H1 (cell line): ENCODE results near the gene ESRP2. TPM values are rescaled to one million over a fixed set of nuclear protein-coding genes. Genes with fewer than 3 reads are reported as not detected.

ENCODE experiments used
- CTCF ChIA-PET: fragments of 300-600 bp; sonication (Branson Sonifier 250); formaldehyde crosslinking; loops from one replicate; lab custom pipeline; 2021; ENCODE audit not compliant: partially characterized antibody; lab: Charles Lee
- POLR2A ChIA-PET: fragments of 300-600 bp; sonication (Branson Sonifier 250); formaldehyde crosslinking; loops from one replicate; lab custom pipeline; 2021; ENCODE audit warnings: inconsistent platforms; ENCODE audit not compliant: partially characterized antibody; lab: Charles Lee
- DNase-seq, 2 experiments: peaks; one replicate each; pipeline versions ENCODE4 v3.0.0 to v3.0.0-alpha.2; 2010 to 2022; ENCODE audit warnings: low spot score in 2 of 2, low read depth in 1 of 2, mixed read lengths in 1 of 2
- FAIRE-seq: peaks from 2 replicates; lab custom pipeline; 2011; peaks lifted over from hg19 to GRCh38; lab: Jason Lieb, UNC
- H2AFZ ChIP-seq: 2 replicates; pipeline ENCODE4 v1.8.1; 2012; ENCODE audit warnings: low read length, inconsistent platforms
- H2AK5ac ChIP-seq: 2 replicates; pipeline ENCODE4 v1.6.1; 2013; ENCODE audit warnings: low read depth, low read length
- H2BK120ac ChIP-seq: replicated peaks from 2 replicates; pipeline ENCODE3; 2013; ENCODE audit warnings: low read depth, low read length, inconsistent platforms
- H2BK12ac ChIP-seq: 2 replicates; pipeline ENCODE4 v1.6.1; 2013; ENCODE audit warnings: low read depth, low read length
- H2BK15ac ChIP-seq: 2 replicates; pipeline ENCODE4 v1.6.1; 2013; ENCODE audit warnings: low read length
- H2BK20ac ChIP-seq: 2 replicates; pipeline ENCODE4 v1.6.1; 2013; ENCODE audit warnings: low read length
- H2BK5ac ChIP-seq: 2 replicates; pipeline ENCODE4 v1.6.1; 2013; ENCODE audit warnings: low read depth, low read length
- H3K14ac ChIP-seq: 2 replicates; pipeline ENCODE4 v1.6.1; 2013; ENCODE audit warnings: inconsistent platforms; ENCODE audit not compliant: insufficient read length
- H3K18ac ChIP-seq: 2 replicates; pipeline ENCODE4 v1.6.1; 2013; ENCODE audit warnings: low read length; ENCODE audit errors: extremely low read depth
- H3K23ac ChIP-seq: 2 replicates; pipeline ENCODE4 v1.6.1; 2013; ENCODE audit warnings: inconsistent platforms; ENCODE audit not compliant: insufficient read length
- H3K23me2 ChIP-seq: 2 replicates; pipeline ENCODE4 v1.6.1; 2013; ENCODE audit warnings: low read depth, low read length
- H3K27ac ChIP-seq: 2 replicates; pipeline ENCODE4 v1.6.1; 2011; ENCODE audit warnings: low read depth, low read length, inconsistent platforms
- H3K27me3 ChIP-seq, 4 experiments: replicated peaks in 1 of 4; 1 replicate in 1 of 4; 2 replicates in 3 of 4; pipeline versions ENCODE4 v1.6.1 to v1.8.1; 2011 to 2013; ENCODE audit warnings: low read length in 3 of 4, mild to moderate bottlenecking in 3 of 4, inconsistent platforms in 2 of 4, mixed read lengths in 2 of 4, moderate library complexity in 1 of 4; ENCODE audit not compliant: control insufficient read depth in 3 of 4, insufficient read depth in 3 of 4; ENCODE audit errors: extremely low read depth in 1 of 4
- H3K36me3 ChIP-seq, 4 experiments: 2 replicates each; pipeline versions ENCODE4 v1.6.1 to v1.8.1; 2011 to 2013; ENCODE audit warnings: mild to moderate bottlenecking in 4 of 4, low read length in 3 of 4, moderate library complexity in 2 of 4, control low read depth in 1 of 4, inconsistent platforms in 1 of 4; ENCODE audit not compliant: insufficient read depth in 4 of 4, control insufficient read depth in 2 of 4
- H3K4ac ChIP-seq: replicated peaks from 2 replicates; pipeline ENCODE3; 2013; ENCODE audit warnings: low read length, low read depth, mixed read lengths, inconsistent platforms; ENCODE audit not compliant: insufficient read length
- H3K4me1 ChIP-seq, 4 experiments: replicated peaks in 1 of 4; 1 replicate in 1 of 4; 2 replicates in 3 of 4; pipeline versions ENCODE4 v1.6.1 to v1.8.1; 2011 to 2013; ENCODE audit warnings: low read length in 3 of 4, inconsistent platforms in 2 of 4, mixed read lengths in 1 of 4; ENCODE audit not compliant: insufficient read depth in 4 of 4, control insufficient read depth in 3 of 4
- H3K4me2 ChIP-seq, 2 experiments: 2 replicates each; pipeline versions ENCODE4 v1.6.1 to v1.8.1; 2011 to 2013; ENCODE audit warnings: low read depth in 2 of 2, low read length in 2 of 2, control low read depth in 1 of 2, inconsistent platforms in 1 of 2, mild to moderate bottlenecking in 1 of 2; ENCODE audit not compliant: insufficient read depth in 1 of 2
- H3K4me3 ChIP-seq, 4 experiments: fragments of 200-600, 300-600 bp in 1 of 4; sonication (generic), shearing (Covaris generic), sonication (Bioruptor Twin) in 1 of 4; 2 replicates each; pipeline versions ENCODE4 v1.5.1 to v1.8.1; 2011 to 2016; ENCODE audit warnings: low read length in 4 of 4, low read depth in 3 of 4, control low read depth in 2 of 4, inconsistent platforms in 2 of 4, mild to moderate bottlenecking in 2 of 4, mixed read lengths in 1 of 4, moderate library complexity in 1 of 4; ENCODE audit not compliant: insufficient read depth in 2 of 4; ENCODE audit errors: extremely low read depth in 1 of 4
- H3K56ac ChIP-seq: replicated peaks from 2 replicates; pipeline ENCODE3; 2013; ENCODE audit warnings: low read depth, mild to moderate bottlenecking, mixed read lengths, low read length, inconsistent platforms; ENCODE audit not compliant: insufficient read length
- H3K79me1 ChIP-seq: 2 replicates; pipeline ENCODE4 v1.6.1; 2013; ENCODE audit warnings: low read depth, low read length, control low read depth
- H3K79me2 ChIP-seq, 2 experiments: 2 replicates each; pipeline versions ENCODE4 v1.6.1 to v1.8.1; 2012 to 2013; ENCODE audit warnings: low read length in 2 of 2, mild to moderate bottlenecking in 2 of 2, inconsistent platforms in 1 of 2; ENCODE audit not compliant: insufficient read depth in 2 of 2, control insufficient read depth in 1 of 2
- H3K9ac ChIP-seq, 4 experiments: replicated peaks in 1 of 4; 1 replicate in 1 of 4; 2 replicates in 3 of 4; pipeline versions ENCODE4 v1.6.1 to v1.8.1; 2011 to 2013; ENCODE audit warnings: low read depth in 3 of 4, low read length in 3 of 4, control low read depth in 2 of 4, mild to moderate bottlenecking in 2 of 4, moderate library complexity in 2 of 4, inconsistent platforms in 1 of 4; ENCODE audit errors: extremely low read depth in 1 of 4
- H3K9me3 ChIP-seq, 2 experiments: 2 replicates each; pipeline versions ENCODE4 v1.6.1 to v1.8.1; 2012 to 2013; ENCODE audit warnings: mild to moderate bottlenecking in 2 of 2, moderate library complexity in 2 of 2, control low read depth in 1 of 2, inconsistent platforms in 1 of 2, low read depth in 1 of 2, low read length in 1 of 2, mixed read lengths in 1 of 2; ENCODE audit not compliant: insufficient read depth in 2 of 2
- H4K20me1 ChIP-seq, 2 experiments: replicated peaks in 1 of 2; 2 replicates each; pipeline versions ENCODE3 to v1.8.1; 2011 to 2013; ENCODE audit warnings: inconsistent platforms in 2 of 2, low read length in 2 of 2, mild to moderate bottlenecking in 1 of 2; ENCODE audit not compliant: insufficient read depth in 2 of 2, control insufficient read depth in 1 of 2
- H4K5ac ChIP-seq: 2 replicates; pipeline ENCODE4 v1.6.1; 2013; ENCODE audit warnings: low read length, low read depth, mixed read lengths, inconsistent platforms; ENCODE audit not compliant: insufficient read length
- H4K8ac ChIP-seq: 2 replicates; pipeline ENCODE4 v1.8.0; 2013; ENCODE audit warnings: mild to moderate bottlenecking, moderate library complexity, low read length, inconsistent platforms; ENCODE audit not compliant: insufficient read depth; ENCODE audit errors: extremely low read depth
- H4K91ac ChIP-seq: replicated peaks from 2 replicates; pipeline ENCODE3; 2013; ENCODE audit warnings: low read length, mixed read lengths, inconsistent platforms; ENCODE audit not compliant: insufficient read length
- SIN3A ChIP-seq, 2 experiments: IDR thresholded peaks in 1 of 2; conservative IDR thresholded peaks in 1 of 2; 2 replicates each; pipeline ENCODE4 v1.6.1; 2011 to 2012; ENCODE audit warnings: low read length in 2 of 2, improper control_type of control experiment in 1 of 2, low read depth in 1 of 2, mild to moderate bottlenecking in 1 of 2
- SRF ChIP-seq: IDR thresholded peaks from 2 replicates; pipeline ENCODE4 v1.6.1; 2011; ENCODE audit warnings: mild to moderate bottlenecking, low read depth, low read length, moderate library complexity
- WGBS, 2 experiments: shearing (Covaris generic) in 1 of 2; methylation state at CpG; one replicate each; pipeline versions ENCODE4 v1.1.6 to v1.1.7; 2013 to 2015; ENCODE audit warnings: low lambda C conversion rate in 2 of 2, mixed read lengths in 2 of 2, inconsistent platforms in 1 of 2, low coverage in 1 of 2, missing lambda C conversion rate in 1 of 2; ENCODE audit not compliant: insufficient replicate concordance in 2 of 2, insufficient coverage in 1 of 2, insufficient read length in 1 of 2; ENCODE audit errors: extremely low coverage in 1 of 2, missing lambda C conversion rate in 1 of 2; 5-methylcytosine and 5-hydroxymethylcytosine counted together
- polyA plus RNA-seq, 7 experiments: library from polyadenylated mRNA; depleted of rRNA in 3 of 7; stranded (reverse) in 5 of 7; unstranded in 2 of 7; fragments of >200 nt in 5 of 7; fragments of 200-250 nt in 2 of 7; gene quantifications; 1 replicate in 5 of 7; 2 replicates in 1 of 7; 4 replicates in 1 of 7; pipeline versions ENCODE4 v1.2.1 to v1.2.3, GENCODE V29; 2011 to 2013; ENCODE audit warnings: missing spikeins in 2 of 7, mixed read lengths in 2 of 7
- total RNA-seq: library from RNA; stranded (reverse); fragmentation: NEBNext Ultra II Directional; extraction: Animal tissue kit (Norgen Biotek cat#: 25700); gene quantifications from 2 replicates; pipeline ENCODE4 v1.2.1, GENCODE V29; 2021

ESRP2 gene
- total and polyA plus RNA-seq, 2 of the 8 experiments (the other 6 are each of a cell fraction or from before 2014, with no cell fraction given) = 35.1 to 45.8 TPM

- DNase-seq (no peak), FAIRE-seq (no peak)
- H3K4ac ChIP-seq = no peak overlapping the region
- no peak overlapping the region for H3K14ac ChIP-seq
- H4K91ac ChIP-seq = no peak overlapping the region
- no peak overlapping the region for H3K4me2 ChIP-seq
- H2BK120ac ChIP-seq = no peak overlapping the region
- H3K36me3 ChIP-seq = peaks cover 0 to 2% (median 0%) of the 10 kb centered on the region in 4 experiments; a peak in 2 of 8 replicates
- H2BK12ac ChIP-seq = no peak overlapping the region
- no peaks in the 10 kb centered on the region for H3K23me2 ChIP-seq
- no peaks in the 10 kb centered on the region for H3K9me3 ChIP-seq
- peaks cover 12% of the 10 kb centered on the region for H3K79me1 ChIP-seq
- H3K56ac ChIP-seq = no peak overlapping the region
- H2BK20ac ChIP-seq = no peak overlapping the region
- H2BK15ac ChIP-seq = no peak overlapping the region
- no peak overlapping the region for H4K8ac ChIP-seq
- H3K27me3 ChIP-seq = no peaks in the 10 kb centered on the region
- no peak overlapping the region for H2AFZ ChIP-seq
- POLR2A ChIA-PET = no interaction called here
- H3K79me2 ChIP-seq = peaks cover 0 to 18% of the 10 kb centered on the region in 2 experiments; a peak in 2 of 4 replicates
- no peak overlapping the region for H3K18ac ChIP-seq
- no peak overlapping the region for H2BK5ac ChIP-seq
- no peak overlapping the region for H3K4me3 ChIP-seq
- H4K5ac ChIP-seq = no peak overlapping the region
- H4K20me1 ChIP-seq = no peaks in the 10 kb centered on the region
- no peaks in the 10 kb centered on the region for H3K4me1 ChIP-seq
- H3K27ac ChIP-seq = no peak overlapping the region
- H3K23ac ChIP-seq = no peak overlapping the region
- H2AK5ac ChIP-seq = no peak overlapping the region
- H3K9ac ChIP-seq = no peak overlapping the region
- 93% methylated on average over 8 of the region's 8 CpGs; no CpG with 5 or more reads in 1 of the 2 experiments for WGBS, 2 experiments
- TF ChIP-seq SIN3A (conservative IDR thresholded peaks at IDR 0.05 in 1 of 2, IDR thresholded peaks at IDR 0.05 in 1 of 2; ENCODE audit: low read depth in 1 of 2, low read length in 2 of 2) (no peak), SRF (no peak)
- CTCF ChIA-PET = interaction anchor here (0.5 to 8.5 kb wide), 7 partner anchors 10 to 379 kb away, joined by 3 to 63 read pairs (median 4); partner anchors contain the start of gene SLC7A6
These were observed 38.0 kb upstream of the ESRP2 start for GRCh38 chr16:68273896-68274295.
